Adrenal gland (tissue), 12 donors: ENCODE measurements around the gene KRTAP5-5. TPM values are rescaled to one million over a fixed set of nuclear protein-coding genes. Genes with fewer than 3 reads are reported as not detected.

Experiments
- DNase-seq, 7 donors: peaks; one replicate each; pipeline ENCODE4 v3.0.0-alpha.2; 2019 to 2020
- H3K27ac ChIP-seq, 5 donors: fragments of 200-600 bp; sonication (generic) in 4 of 5; 1 replicate in 3 of 5; 2 replicates in 2 of 5; pipeline versions ENCODE4 v1.5.1 to v1.8.0; 2016 to 2020; ENCODE audit warnings: mild to moderate bottlenecking in 1 of 5
- H3K27me3 ChIP-seq: fragments of 200-600 bp; 2 replicates; pipeline ENCODE4 v1.8.0; 2021
- H3K36me3 ChIP-seq, 2 donors: fragments of 200-600 bp; replicated peaks in 1 of 2; 1 replicate in 1 of 2; 2 replicates in 1 of 2; pipeline versions ENCODE4 v1.5.1 to v1.8.0; 2018 to 2022
- H3K4me1 ChIP-seq, 2 donors: fragments of 200-600 bp; replicated peaks in 1 of 2; 1 replicate in 1 of 2; 2 replicates in 1 of 2; pipeline versions ENCODE4 v1.5.1 to v1.8.0; 2018 to 2021
- H3K4me3 ChIP-seq, 4 donors: fragments of 200-600 bp; sonication (generic) in 3 of 4; one replicate each; pipeline ENCODE4 v1.5.1; 2016 to 2018
- H3K9me3 ChIP-seq, 3 donors: fragments of 200-600 bp; sonication (generic) in 1 of 3; replicated peaks in 1 of 3; 1 replicate in 2 of 3; 2 replicates in 1 of 3; pipeline versions ENCODE4 v1.5.1 to v1.8.0; 2016 to 2021
- POLR2A ChIP-seq, 2 donors: fragments of 450-650 bp; IDR thresholded peaks; one replicate each; pipeline ENCODE4 v1.6.1; 2017; ENCODE audit warnings: antibody characterized with exemption in 2 of 2, mild to moderate bottlenecking in 2 of 2, moderate library complexity in 1 of 2
- WGBS, 4 donors: extraction: QIAGEN DNeasy Blood & Tissue Kit in 2 of 4; methylation state at CpG; one replicate each; pipeline versions ENCODE4 v1.1.5 to v1.1.7; 2013 to 2017; 5-methylcytosine and 5-hydroxymethylcytosine counted together
- intact Hi-C, 2 donors: fragments of 100-400 bp; cut with DNase I; formaldehyde crosslinking; loops; one replicate each; pipeline versions ENCODE4 v1.14.1 to v1.15.0; 2022 to 2023
- polyA plus RNA-seq, 3 donors: library from polyadenylated mRNA; stranded (reverse); fragments of 200-250 nt in 2 of 3; fragments of 350-450 nt in 1 of 3; fragmentation: Illumina TruSeq in 1 of 3; extraction: RNeasy Lipid Tissue Mini Kit (QIAGEN cat#74804) in 1 of 3; gene quantifications; one replicate each; pipeline ENCODE4 v1.2.3, GENCODE V29; 2013 to 2014
- total RNA-seq, 9 donors: library from RNA; depleted of rRNA in 4 of 9; stranded (reverse); fragments of >200 nt in 4 of 9; fragments of 120-200 nt in 1 of 9; fragmentation: NEBNext Ultra II Directional in 1 of 9; extraction: Animal tissue kit (Norgen Biotek cat#: 25700) in 1 of 9; gene quantifications; one replicate each; pipeline versions ENCODE4 v1.1.0 to v1.2.4, GENCODE V29; 2013 to 2023
- TF ChIP-seq, protein P1 (sequence below), 6 experiments: fragments of 450-650 bp in 4 of 6; fragments of 200-600 bp in 2 of 6; sonication (generic) in 1 of 6; IDR thresholded peaks; 1 replicate in 5 of 6; 2 replicates in 1 of 6; pipeline versions ENCODE4 v1.5.1 to v1.8.0; 2016 to 2021; ENCODE audit warnings: antibody characterized with exemption in 6 of 6, mild to moderate bottlenecking in 2 of 6, moderate library complexity in 1 of 6
- donor health status: healthy with polysubstance abuse.
- donor health status: Bipolar disorder and iron deficiency.
- donor health status: DM: yes; HTN: yes; CAD: no.
- donor health status: DM: no; HTN: no; CAD: no.
- donor health status: DM: no; HTN: no; CAD: no.
- donor health status: DM: yes; HTN: yes; CAD: no.

Gene KRTAP5-5
- total and polyA plus RNA-seq, 12 donors: not detected

DNA sequence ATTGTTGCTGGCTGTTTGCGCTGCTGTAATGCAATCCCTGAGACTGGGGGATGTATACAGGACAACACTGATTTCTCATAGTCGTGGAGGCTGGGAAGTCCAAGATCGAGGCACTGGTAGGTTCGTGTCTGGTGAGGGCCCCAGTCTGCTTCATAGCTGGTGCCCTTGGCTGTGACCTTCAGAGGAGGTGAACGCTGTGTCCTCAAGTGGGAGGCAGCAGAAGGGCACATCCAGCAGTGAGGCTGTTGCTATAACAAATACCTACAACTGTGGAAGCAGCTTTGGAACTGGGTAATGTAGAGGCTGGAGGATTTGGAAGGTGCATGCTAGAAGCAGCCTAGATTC, 21.3 kb downstream of the KRTAP5-5 start:
- Histone ChIP-seq H3K4me1 (peaks cover 0 to 15% of the 10 kb centered on the region in 2 donors), H3K36me3 (no peaks in the 10 kb centered on the region), H3K9me3 (no peaks in the 10 kb centered on the region), H3K4me3 (no peak overlapping the region), H3K27ac (no peak overlapping the region), H3K27me3 (peaks cover 5% of the 10 kb centered on the region)
- no peak for DNase-seq
- intact Hi-C loops: loop anchor here (5.0 kb wide), 3 partner anchors 41 to 501 kb away; partner anchors contain the start of gene SYT8 (in 1 of the 2)
- 47 to 73% (median 66%) methylated on average over 2 to 5 of the region's 5 CpGs for WGBS, 4 donors
- no peak for TF ChIP-seq POLR2A (IDR thresholded peaks at IDR 0.05)
- TF ChIP-seq, protein P1, sequence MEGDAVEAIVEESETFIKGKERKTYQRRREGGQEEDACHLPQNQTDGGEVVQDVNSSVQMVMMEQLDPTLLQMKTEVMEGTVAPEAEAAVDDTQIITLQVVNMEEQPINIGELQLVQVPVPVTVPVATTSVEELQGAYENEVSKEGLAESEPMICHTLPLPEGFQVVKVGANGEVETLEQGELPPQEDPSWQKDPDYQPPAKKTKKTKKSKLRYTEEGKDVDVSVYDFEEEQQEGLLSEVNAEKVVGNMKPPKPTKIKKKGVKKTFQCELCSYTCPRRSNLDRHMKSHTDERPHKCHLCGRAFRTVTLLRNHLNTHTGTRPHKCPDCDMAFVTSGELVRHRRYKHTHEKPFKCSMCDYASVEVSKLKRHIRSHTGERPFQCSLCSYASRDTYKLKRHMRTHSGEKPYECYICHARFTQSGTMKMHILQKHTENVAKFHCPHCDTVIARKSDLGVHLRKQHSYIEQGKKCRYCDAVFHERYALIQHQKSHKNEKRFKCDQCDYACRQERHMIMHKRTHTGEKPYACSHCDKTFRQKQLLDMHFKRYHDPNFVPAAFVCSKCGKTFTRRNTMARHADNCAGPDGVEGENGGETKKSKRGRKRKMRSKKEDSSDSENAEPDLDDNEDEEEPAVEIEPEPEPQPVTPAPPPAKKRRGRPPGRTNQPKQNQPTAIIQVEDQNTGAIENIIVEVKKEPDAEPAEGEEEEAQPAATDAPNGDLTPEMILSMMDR (IDR thresholded peaks at IDR 0.05): no peak

GRCh38 chr11:1651411-1651980, 21.9 kb downstream of the KRTAP5-5 start:
- 81 to 88% (median 84%) methylated on average over 7 of the region's 7 CpGs for WGBS, 4 donors
- Histone ChIP-seq H3K4me1 (peaks cover 0 to 15% of the 10 kb centered on the region in 2 donors), H3K27ac (no peak overlapping the region), H3K4me3 (no peak overlapping the region), H3K27me3 (peaks cover 5% of the 10 kb centered on the region), H3K9me3 (no peaks in the 10 kb centered on the region), H3K36me3 (no peaks in the 10 kb centered on the region)
- TF ChIP-seq, protein P1 (IDR thresholded peaks at IDR 0.05): no peak
- no peak for TF ChIP-seq POLR2A (IDR thresholded peaks at IDR 0.05)
- intact Hi-C loops: loop anchor here (5.0 kb wide), 3 partner anchors 41 to 501 kb away; partner anchors contain the start of gene SYT8 (in 1 of the 2)
- no peak for DNase-seq

GRCh38 chr11:1652026-1652425, 22.5 kb downstream of the KRTAP5-5 start:
- Histone ChIP-seq H3K4me3 (no peak overlapping the region), H3K4me1 (peaks cover 0 to 15% of the 10 kb centered on the region in 2 donors), H3K27me3 (peaks cover 5% of the 10 kb centered on the region), H3K9me3 (no peaks in the 10 kb centered on the region), H3K36me3 (no peaks in the 10 kb centered on the region), H3K27ac (no peak overlapping the region)
- WGBS, 4 donors: 65 to 80% (median 74%) methylated on average over 11 to 19 of the region's 19 CpGs
- intact Hi-C loops: loop anchor here (2.0 to 5.0 kb wide), 4 partner anchors 40 to 500 kb away; partner anchors contain the start of gene SYT8 (in 1 of the 2)
- DNase-seq: no peak
- TF ChIP-seq, protein P1 (IDR thresholded peaks at IDR 0.05): no peak
- no peak for TF ChIP-seq POLR2A (IDR thresholded peaks at IDR 0.05)

GRCh38 chr11:1652442-1652770, 22.8 kb downstream of the KRTAP5-5 start:
- WGBS, 4 donors: 50 to 59% (median 52%) methylated on average over 16 to 20 of the region's 20 CpGs
- DNase-seq: no peak
- H3K27ac ChIP-seq: no peak overlapping the region
- TF ChIP-seq, protein P1 (IDR thresholded peaks at IDR 0.05): no peak
- no peak for TF ChIP-seq POLR2A (IDR thresholded peaks at IDR 0.05)
- intact Hi-C loops: loop anchor here (2.0 to 5.0 kb wide), 4 partner anchors 40 to 500 kb away; partner anchors contain the start of gene SYT8 (in 1 of the 2)
- H3K36me3 ChIP-seq: no peaks in the 10 kb centered on the region
- H3K27me3 ChIP-seq: peaks cover 5% of the 10 kb centered on the region
- H3K4me1 ChIP-seq: peaks cover 0 to 15% of the 10 kb centered on the region in 2 donors
- H3K9me3 ChIP-seq: no peaks in the 10 kb centered on the region
- H3K4me3 ChIP-seq: no peak overlapping the region
